HG03354 (cell line): ENCODE data around the gene ZNRF3.
"Not testable (repeated sequence)": the region's sequence is repeated elsewhere in the genome, so short reads cannot be mapped to it uniquely, and the experiment has no call there.

Experiments
- ATAC-seq: cut with Tn5 transposase; IDR thresholded peaks from one replicate; pipeline ENCODE4 v1.9.1; 2021; ENCODE audit warnings: mild to moderate bottlenecking; ENCODE audit not compliant: unreplicated experiment, poor library complexity, severe bottlenecking

Gene ZNRF3

DNA sequence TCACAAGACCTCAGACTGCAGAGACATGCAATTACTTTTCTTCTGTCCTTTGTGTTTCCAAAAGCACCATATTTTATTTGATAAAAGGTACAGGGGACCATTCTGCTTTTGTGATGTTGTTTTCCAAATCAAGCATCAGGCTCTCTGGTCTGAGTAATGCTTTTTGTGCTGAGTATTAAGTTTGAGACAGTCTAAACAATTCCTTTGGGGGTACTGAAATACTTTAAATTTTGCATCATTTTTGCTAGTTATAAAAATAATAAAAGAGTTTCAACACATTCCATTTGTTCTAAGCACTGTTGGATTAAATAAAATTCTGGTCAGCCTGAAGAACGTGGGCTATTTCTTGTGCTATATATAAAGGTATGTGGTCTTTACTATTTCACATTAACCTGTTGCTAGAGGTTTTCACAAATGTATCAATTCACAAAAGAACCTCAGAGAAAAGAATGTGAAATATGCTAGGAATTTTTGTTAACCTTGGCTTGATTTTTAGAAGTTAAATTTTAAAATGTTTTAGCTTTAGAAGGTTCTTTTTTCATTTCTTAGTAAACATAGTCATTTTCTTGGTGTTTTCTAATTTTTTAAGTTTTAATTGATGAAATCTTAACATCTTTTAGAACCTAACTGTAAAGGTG lies 116.7 kb downstream of the ZNRF3 start:
- ATAC-seq: no peak

DNA sequence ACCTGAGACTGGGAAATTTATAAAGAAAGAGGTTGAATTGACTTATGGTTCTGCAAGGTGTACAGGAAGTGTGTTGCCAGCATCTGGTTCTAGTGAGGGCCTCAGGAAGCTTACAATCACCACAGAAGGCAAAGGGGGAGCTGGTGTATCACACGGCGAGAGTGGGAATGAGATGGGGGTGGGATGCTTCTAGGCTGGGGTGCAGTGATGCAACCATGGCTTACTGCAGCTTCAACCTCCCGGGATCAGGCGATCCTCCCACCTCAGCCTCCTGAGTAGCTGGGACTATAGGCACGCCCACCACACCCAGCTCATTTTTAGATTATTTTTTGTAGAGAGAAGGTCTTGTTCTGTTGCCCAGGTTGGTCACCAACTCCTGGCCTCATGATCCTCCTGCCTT lies 117.3 kb downstream of the ZNRF3 start:
- ATAC-seq: no peak

DNA sequence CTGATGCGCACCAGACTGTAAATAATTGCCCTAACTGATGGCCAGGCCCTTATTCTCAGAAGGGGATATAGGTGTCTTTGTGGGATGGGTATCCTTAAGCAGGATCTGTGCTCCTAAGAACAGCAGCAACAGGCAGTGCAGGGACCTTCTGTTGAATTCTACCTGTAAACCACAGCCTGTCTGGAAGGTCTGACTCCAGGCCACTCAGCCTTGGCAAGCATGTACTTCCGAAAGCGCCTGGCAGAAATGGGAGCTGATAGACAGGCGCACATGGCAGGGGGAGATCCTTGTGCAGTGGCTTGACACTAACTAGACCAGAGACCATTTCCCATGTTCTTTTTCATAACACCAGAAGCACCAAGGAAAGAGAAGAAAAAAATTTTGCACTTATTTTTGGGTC lies 119.2 kb downstream of the ZNRF3 start:
- no peak for ATAC-seq

DNA sequence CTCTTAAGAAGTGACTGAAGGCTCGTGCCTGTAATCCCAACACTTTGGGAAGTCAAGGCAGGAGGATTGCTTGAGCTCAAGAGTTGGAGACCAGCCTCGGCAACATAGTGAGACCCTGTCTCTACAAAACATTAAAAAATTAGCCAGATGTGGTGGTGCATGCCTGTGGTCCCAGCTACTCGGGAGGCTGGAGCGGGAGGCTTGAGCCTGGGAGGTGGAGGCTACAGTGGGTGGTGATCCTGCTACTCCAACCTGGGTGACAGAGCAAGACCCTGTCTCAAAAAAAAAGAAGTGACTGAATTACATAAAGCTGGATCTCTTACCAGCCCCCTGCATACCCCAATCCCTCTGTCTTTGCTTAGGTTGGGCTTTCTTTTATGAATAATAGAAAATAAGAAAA lies 120.2 kb downstream of the ZNRF3 start:
- no peak for ATAC-seq

DNA sequence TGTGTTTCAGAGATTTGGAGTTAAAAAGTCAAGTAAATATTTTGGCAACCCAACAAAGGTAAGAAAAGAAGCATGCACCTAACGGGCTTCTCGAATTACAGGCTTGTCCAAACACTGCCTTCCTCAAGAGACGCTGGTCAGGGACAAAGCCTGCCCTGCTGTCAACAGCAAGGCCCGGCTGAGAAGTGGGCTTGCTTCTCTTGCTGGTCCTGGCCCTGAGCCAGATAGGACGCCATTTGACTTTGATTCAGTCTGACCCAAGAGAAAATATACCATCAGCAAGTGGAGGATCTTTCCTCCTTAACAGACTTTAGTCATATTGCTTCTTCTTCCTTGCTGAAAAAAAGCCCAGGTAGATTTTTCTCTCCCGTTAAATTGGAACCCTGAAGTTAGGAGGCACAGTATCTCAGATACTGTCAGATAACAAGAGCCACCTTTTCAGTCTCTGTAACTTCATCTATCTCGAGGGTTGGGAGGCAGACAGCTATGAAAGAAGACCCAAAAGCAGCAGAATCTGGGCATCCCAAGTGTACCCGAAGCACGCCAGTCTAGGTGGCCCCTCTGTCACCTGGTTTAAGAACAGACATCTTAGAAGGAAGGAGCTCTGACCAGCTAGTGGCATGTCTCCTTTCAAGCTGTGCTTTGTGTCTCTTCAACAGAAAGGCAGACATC lies 120.7 kb downstream of the ZNRF3 start:
- no peak for ATAC-seq

DNA sequence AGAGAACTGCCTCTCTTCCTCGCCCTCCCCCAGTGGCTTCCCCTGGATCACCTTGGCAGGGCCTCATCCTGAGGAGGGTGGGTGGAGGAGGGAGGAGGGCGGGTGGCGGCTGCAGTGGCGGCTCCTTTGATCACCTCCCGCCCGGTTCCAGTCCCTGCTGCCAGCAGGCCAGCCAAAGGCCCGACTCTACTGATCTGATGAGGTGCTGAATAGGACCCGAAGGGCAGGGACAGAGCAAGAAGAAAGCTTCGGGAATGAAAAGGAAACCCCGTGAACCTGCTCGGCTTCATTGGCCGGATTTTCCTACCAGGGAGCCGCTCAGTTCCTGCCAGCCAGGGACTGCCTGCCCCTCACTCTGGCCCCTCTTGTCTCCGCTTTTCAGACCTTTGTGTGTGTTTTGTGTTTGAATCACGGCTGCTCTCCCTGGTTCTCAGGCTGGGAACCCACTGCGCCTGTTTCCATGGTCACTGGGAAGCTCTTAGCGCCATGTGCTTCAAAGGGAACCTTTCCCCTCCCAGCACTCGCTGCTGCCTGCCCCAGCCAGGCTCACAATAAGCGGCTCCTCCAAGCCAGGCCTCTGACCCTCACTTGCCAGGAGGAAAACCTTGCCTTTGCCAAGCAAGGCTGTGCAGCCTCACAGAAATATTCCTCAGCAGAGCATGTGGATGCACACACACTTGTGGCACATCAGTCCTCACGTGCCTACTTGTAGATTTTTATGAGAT lies 121.4 kb downstream of the ZNRF3 start:
- no peak for ATAC-seq

DNA sequence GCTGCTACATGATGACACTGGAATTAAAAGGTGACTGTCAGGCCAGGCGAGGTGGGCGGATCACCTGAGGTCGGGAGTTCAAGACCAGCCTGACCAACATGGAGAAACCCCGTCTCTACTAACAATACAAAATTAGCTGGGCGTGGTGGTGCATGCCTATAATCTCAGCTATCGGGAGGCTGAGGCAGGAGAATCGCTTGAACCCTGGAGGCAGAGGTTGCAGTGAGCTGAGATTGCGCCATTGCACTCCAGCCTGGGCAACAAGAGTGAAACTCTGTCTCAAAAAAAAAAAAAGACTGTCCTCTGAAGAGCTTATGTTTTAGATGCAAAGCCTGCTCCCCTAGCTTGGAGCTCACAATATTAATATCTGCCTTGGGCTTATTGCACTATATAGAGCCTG lies 122.4 kb downstream of the ZNRF3 start:
- ATAC-seq: not testable (repeated sequence)

DNA sequence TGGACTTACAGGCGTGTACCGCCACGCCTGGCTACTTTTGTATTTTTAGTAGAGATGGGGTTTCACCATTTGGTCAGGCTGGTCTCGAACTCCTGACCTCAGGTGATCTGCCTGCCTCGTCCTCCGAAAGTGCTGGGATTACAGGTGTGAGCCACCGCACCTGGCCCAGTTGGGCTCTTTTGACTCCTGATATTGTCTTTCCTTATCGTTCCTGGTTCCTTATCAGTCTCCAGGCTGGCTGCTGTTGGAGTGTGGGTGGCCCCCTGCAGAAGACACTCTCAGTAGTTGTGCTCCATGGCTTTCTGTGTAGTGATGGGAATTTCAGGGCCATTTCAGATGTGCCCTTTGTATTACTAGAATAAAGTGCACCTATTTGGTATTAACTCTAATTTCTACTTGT lies 123.0 kb downstream of the ZNRF3 start:
- no peak for ATAC-seq

DNA sequence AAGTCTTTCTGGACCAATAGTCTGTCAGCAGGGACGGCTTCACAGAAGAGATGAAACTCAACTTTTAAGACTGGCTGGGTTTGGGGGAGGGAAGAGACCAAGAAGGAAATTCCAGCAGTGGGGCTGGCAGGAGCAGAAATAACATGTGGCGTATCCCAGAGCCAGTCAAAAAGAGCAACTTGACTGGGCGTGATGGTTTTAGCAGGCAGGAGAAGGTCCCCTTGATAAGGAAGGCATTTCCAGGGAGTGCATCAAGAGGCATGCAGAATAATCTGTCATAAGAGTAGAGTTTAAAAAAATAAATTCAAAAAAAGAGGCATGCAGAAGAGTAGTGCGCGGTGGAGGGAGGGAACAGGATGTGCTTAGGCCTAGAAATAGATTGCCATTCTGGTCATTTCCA lies 125.8 kb downstream of the ZNRF3 start:
- ATAC-seq: no peak

DNA sequence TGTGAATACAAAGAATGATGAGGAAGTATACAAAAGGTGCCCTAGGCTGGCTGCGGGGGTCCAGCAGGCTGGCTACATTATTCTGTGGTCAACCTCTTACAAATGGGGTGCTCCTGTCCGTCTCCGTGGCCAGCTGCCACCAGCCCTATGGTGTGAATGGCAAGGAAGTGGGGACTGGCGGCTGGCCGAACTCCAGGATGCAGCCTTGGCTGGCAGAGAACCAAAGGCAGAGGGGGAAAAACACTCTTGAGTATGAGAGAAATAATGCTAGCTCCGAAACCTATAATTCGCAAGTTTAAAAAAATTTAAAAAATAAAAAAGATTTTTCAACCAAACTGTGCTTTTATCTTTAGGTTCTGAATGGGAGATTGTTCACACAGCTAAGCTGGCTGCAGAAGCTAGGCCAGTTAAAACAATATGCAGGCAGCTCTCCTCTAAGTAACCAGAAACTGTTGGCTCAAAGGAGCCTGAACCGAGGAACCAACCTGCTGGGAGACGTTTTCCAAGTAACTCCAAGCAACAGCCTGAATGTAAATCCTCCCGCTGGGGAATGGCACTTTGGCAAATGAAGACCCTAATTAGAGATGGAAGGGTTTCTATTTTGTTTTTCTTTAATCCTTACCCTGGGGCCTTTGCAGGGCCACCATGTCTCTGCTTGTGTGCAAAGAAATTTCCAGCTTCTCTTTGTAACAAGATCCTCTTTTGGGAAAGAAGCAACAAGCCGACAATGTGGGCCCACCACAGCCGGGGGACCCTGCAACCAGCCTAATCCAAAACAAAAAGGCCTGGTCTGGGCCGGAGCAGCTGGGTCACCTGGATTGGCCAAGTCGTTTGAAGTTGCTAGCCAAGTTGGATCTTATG lies 128.1 kb downstream of the ZNRF3 start:
- no peak for ATAC-seq

DNA sequence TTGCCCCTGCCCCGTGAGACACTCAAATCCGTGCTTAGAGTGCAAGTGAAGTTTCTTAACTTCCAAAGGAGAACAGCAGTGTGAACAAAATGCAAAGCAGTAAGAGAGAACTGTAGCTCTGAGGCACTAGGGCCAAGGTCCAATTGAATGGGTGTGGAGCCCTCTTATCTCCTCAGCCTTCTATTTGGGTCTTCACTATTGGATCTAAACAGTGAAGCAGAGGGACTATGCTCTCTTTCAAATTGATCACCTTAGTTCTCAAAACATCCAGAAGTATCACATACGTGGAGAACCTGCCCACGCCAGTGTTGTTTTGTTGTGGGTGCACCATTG lies 128.7 kb downstream of the ZNRF3 start:
- no peak for ATAC-seq

DNA sequence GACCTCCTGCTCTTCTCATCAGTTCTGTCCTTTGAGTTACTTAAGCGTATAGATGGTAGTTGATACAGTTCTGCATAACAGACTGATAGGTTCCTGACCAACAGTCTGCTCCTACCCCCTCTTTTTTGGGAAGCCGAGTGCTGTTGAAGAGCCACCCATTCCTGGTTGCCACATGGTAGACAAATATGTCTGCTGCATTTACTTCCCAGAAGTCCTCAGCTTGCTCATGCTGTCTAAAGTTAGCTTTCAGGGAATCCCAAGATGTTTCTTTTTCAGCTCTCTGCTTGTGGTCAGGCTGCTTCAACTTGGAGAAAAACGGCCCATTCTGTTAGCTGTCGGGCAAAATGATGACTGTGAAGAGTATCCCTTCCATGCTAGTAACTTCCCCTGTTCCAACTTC lies 129.6 kb downstream of the ZNRF3 start:
- no peak for ATAC-seq

DNA sequence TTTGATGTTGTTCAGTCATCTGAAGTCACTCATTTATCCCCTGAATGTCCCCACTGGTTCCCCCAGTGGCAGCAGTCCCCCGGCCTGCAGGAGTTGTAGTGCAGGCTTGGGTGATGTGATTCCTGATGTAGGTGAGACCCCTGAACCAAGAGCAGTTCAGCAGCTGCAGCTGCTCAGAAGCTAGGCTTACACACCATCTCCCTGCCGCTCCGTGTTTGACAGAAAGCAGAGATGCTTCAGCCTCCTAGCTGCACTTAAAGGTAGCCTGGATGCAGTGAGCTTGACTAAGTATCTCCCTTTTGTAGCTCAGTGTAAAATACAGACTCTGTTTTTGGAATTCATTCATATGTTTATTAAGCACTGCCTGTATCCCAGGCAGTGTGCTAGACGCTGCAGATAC lies 130.9 kb downstream of the ZNRF3 start:
- no peak for ATAC-seq

DNA sequence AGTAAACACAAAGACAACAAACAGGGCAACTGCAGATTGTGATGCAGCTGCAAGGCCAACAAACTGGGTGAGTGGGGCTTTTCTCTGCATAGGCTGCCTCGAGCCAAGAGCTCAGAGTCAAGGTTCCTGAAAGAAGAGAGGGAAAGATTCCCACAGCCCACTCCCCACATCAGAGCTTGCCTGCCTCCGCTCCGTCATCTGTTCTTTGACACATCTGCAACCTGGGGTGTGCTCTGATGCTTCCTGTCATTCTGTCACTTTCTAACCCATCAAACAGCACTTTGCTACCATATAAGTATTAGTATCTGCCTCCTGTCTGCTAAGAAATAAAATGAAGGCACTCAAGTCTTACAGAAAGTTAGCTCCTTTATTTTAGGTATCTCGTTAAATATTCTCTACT lies 131.4 kb downstream of the ZNRF3 start:
- ATAC-seq: no peak

DNA sequence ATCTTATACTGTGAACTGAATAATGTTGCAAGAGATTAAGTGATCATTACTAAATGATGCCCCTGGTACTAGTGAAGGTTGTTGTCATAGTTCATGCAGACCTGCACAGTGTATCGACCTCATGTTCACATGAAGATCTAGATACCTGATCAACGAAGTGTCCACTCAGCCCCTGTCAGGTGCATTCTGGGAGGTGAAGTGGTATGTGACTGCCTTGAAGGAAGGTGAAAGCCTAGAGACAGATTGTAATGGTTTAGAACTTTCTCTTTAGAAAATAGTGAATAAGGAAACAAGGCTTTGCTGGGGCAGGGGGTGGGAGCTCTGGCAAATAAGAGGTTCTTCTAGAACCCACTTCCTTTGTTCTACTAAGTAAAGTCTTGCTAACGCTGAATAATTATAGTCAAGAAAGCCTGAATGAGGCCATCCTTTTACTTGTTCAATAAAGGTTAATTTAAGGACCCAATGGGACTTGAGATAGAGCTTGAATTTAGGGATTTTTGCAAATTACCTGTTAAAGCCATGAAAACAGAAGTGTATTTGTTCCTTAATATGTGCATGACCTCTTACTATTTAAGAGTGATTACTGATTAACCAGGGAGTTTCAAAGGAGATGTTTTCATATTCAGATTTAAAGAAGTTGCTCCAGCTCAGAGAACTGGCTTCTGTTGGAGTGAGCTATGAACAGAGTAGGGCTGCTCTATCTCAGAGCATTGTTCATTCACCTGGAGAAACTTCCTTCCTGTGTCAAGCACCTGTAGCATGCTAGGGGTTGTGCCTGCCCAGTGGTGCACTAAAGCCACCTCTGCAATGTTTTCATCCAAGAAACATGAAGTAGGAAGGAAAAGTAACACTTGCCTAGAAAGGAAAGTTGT lies 132.9 kb downstream of the ZNRF3 start:
- no peak for ATAC-seq

DNA sequence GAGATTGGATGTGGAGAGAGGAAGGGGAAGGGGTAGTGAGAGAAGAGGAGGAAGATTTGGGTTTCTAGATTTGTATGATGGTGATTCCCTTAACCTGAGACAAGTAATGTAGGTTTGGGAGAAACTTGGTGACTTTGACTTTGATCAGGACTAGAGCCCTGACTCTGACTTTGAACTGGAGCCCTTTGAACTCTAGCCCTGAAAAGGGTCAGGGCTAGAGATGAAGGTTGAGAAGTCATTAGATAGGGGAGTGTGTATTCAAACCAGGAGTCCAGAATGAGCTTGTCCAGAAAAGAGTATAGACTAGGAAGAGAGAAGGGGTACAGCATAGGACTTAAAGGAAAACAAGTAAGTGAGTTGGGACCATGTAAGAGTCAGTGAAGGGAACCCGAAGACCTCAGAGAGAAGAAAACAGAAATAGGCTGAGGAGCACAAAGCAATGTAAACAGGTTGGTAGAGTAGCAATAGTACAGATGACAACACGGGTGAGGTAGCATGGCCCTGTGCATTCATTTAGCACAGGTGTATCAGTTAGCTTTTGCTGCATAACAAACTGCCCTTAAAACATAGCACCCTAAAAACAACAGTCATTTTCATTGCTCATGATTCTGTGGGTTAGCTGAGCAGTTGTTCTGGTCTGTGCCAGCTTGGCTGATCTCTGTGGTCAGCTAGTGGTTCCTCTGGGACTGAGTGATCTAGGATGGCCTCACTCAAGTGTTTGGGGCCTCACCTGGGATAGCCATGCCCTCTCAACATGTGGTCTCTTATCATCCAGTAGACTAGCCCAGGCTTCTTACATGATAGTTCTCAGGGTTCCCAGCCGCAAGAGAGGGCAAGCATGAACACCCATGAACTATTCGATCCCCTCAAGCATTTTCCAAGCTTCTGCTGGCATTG lies 135.2 kb downstream of the ZNRF3 start:
- no peak for ATAC-seq

DNA sequence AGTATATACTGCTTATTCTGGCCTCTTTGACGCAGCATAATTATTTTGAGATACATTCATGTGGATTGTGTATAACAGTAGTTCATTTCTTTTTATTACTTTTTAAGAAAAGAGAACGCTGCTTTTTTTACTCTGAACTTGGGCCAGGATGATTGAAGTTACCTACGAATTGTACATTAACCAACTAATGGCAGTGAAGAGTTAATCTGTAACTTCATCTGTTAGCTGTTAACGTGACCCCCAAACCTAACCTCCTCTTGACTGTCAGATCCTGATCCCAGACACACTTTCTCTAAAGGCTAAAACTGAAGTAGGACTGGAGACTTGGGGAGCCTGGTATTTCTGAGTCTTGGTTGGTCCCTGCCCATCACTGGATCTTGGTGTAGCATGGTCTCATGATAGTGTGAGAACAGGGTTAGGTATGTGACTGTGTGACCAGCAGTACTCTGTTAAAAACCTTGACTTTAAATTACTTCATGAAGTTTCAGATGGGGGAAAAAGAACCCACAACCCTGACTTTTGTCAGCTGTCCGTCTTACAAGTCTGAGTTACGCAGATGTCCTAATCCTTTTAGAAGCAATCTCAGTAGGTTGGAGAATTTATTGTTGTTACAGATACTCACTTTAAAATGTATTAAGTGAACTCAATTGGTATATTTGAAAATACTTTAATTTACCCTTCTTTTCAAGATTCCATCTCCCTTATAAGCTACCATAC lies 138.9 kb downstream of the ZNRF3 start:
- ATAC-seq: no peak
